Esophagus squamous epithelium (tissue), 4 donors: ENCODE results near the gene CAMK2G.

Experiments
- CTCF ChIP-seq, 6 experiments: fragments of 450-650 bp in 4 of 6; fragments of 200-600 bp in 2 of 6; sonication (generic) in 2 of 6; IDR thresholded peaks; one replicate each; pipeline ENCODE4 v1.5.1; 2016 to 2019; ENCODE audit warnings: antibody characterized with exemption in 6 of 6, mild to moderate bottlenecking in 4 of 6, moderate library complexity in 4 of 6
- POLR2A ChIP-seq, 4 donors: fragments of 450-650 bp; IDR thresholded peaks; one replicate each; pipeline ENCODE4 v1.6.1; 2017; ENCODE audit warnings: antibody characterized with exemption in 4 of 4, mild to moderate bottlenecking in 4 of 4, moderate library complexity in 3 of 4

- TF ChIP-seq CTCF (IDR thresholded peaks at IDR 0.05) = no peak
- no peak for TF ChIP-seq POLR2A (IDR thresholded peaks at IDR 0.05)
Measured at GRCh38 chr10:73817826-73818225, 56.5 kb downstream of the CAMK2G start.
